ENCODE measurements around the gene ATP11A.

Gene ATP11A

GRCh38 chr13:112831196-112831595 lies 141.4 kb downstream of the ATP11A start:
- H3K4me3 ChIP-seq (ENCODE audit: low read depth in 1 of 2, low read length in 2 of 2), result no peak overlapping the region
- DNase-seq (no peak), ATAC-seq (ENCODE audit: insufficient read depth, low read depth) (no peak)
- no peaks in the 10 kb centered on the region for H3K9me3 ChIP-seq (ENCODE audit: insufficient read depth, low read length, severe bottlenecking)
- H4K20me1 ChIP-seq (ENCODE audit: insufficient read depth, low read length), result no peaks in the 10 kb centered on the region
- no peak overlapping the region for H3K27ac ChIP-seq (ENCODE audit: low read length)
- no peaks in the 10 kb centered on the region for H3K79me2 ChIP-seq (ENCODE audit: insufficient read depth, low read length)
- no peak overlapping the region for H2AFZ ChIP-seq (ENCODE audit: low read depth, low read length)
- no peaks in the 10 kb centered on the region for H3K4me1 ChIP-seq (ENCODE audit: insufficient read depth, low read length)
- TF ChIP-seq CTCF (IDR thresholded peaks at IDR 0.05; ENCODE audit: borderline replicate concordance, extremely low read depth, low read length, poor library complexity, severe bottlenecking) (no peak), EZH2 (IDR thresholded peaks at IDR 0.05; ENCODE audit: borderline replicate concordance, low read depth, low read length, severe bottlenecking) (no peak)
- peaks cover 81% of the 10 kb centered on the region for H3K36me3 ChIP-seq (ENCODE audit: insufficient read depth, low read length)
- no peak overlapping the region for H3K4me2 ChIP-seq (ENCODE audit: insufficient read depth, low read length)
- H3K27me3 ChIP-seq (ENCODE audit: insufficient read depth, low read length, poor library complexity), result no peaks in the 10 kb centered on the region
- H3K9ac ChIP-seq (ENCODE audit: low read depth, low read length), result no peak overlapping the region

GRCh38 chr13:112831801-112832200 lies 142.0 kb downstream of the ATP11A start:
- no peak for DNase-seq
- Histone ChIP-seq H3K27ac (ENCODE audit: low read length) (no peak overlapping the region), H3K9me3 (ENCODE audit: insufficient read depth, low read length, severe bottlenecking) (no peaks in the 10 kb centered on the region), H3K4me3 (ENCODE audit: low read depth in 1 of 2, low read length in 2 of 2) (no peak overlapping the region), H3K79me2 (ENCODE audit: insufficient read depth, low read length) (no peaks in the 10 kb centered on the region), H3K9ac (ENCODE audit: low read depth, low read length) (no peak overlapping the region), H3K4me1 (ENCODE audit: insufficient read depth, low read length) (no peaks in the 10 kb centered on the region), H2AFZ (ENCODE audit: low read depth, low read length) (no peak overlapping the region), H3K36me3 (ENCODE audit: insufficient read depth, low read length) (peaks cover 80% of the 10 kb centered on the region), H4K20me1 (ENCODE audit: insufficient read depth, low read length) (no peaks in the 10 kb centered on the region; the same call in 1 of the 2 replicates), H3K4me2 (ENCODE audit: insufficient read depth, low read length) (no peak overlapping the region), H3K27me3 (ENCODE audit: insufficient read depth, low read length, poor library complexity) (no peaks in the 10 kb centered on the region)
- ATAC-seq (ENCODE audit: insufficient read depth, low read depth), result no peak
- TF ChIP-seq CTCF (IDR thresholded peaks at IDR 0.05; ENCODE audit: borderline replicate concordance, extremely low read depth, low read length, poor library complexity, severe bottlenecking) (no peak), EZH2 (IDR thresholded peaks at IDR 0.05; ENCODE audit: borderline replicate concordance, low read depth, low read length, severe bottlenecking) (no peak)

GRCh38 chr13:112832811-112833210 lies 143.0 kb downstream of the ATP11A start:
- Histone ChIP-seq H3K9me3 (ENCODE audit: insufficient read depth, low read length, severe bottlenecking) (no peaks in the 10 kb centered on the region), H3K4me1 (ENCODE audit: insufficient read depth, low read length) (no peaks in the 10 kb centered on the region), H3K27ac (ENCODE audit: low read length) (no peak overlapping the region), H3K79me2 (ENCODE audit: insufficient read depth, low read length) (no peaks in the 10 kb centered on the region), H3K9ac (ENCODE audit: low read depth, low read length) (no peak overlapping the region), H4K20me1 (ENCODE audit: insufficient read depth, low read length) (no peaks in the 10 kb centered on the region; the same call in 1 of the 2 replicates), H2AFZ (ENCODE audit: low read depth, low read length) (no peak overlapping the region), H3K4me2 (ENCODE audit: insufficient read depth, low read length) (no peak overlapping the region), H3K4me3 (ENCODE audit: low read depth in 1 of 2, low read length in 2 of 2) (no peak overlapping the region), H3K27me3 (ENCODE audit: insufficient read depth, low read length, poor library complexity) (no peaks in the 10 kb centered on the region), H3K36me3 (ENCODE audit: insufficient read depth, low read length) (peaks cover 81% of the 10 kb centered on the region)
- TF ChIP-seq EZH2 (IDR thresholded peaks at IDR 0.05; ENCODE audit: borderline replicate concordance, low read depth, low read length, severe bottlenecking) (no peak), CTCF (IDR thresholded peaks at IDR 0.05; ENCODE audit: borderline replicate concordance, extremely low read depth, low read length, poor library complexity, severe bottlenecking) (no peak)
- DNase-seq, result no peak
- ATAC-seq (ENCODE audit: insufficient read depth, low read depth), result no peak

Data from DND-41 (cell line).